Mammary epithelial cell (primary cell): ENCODE data around the gene GAS2L1.

Experiments used
- EZH2 ChIP-seq: IDR thresholded peaks from 2 replicates; pipeline ENCODE4 v1.6.1; 2012; ENCODE audit warnings: low read length, inconsistent platforms, borderline replicate concordance
- TF ChIP-seq, protein P1 (sequence below), 2 donors: IDR thresholded peaks in 1 of 2; conservative IDR thresholded peaks in 1 of 2; 2 replicates each; pipeline ENCODE4 v1.5.1; 2011 to 2012; ENCODE audit warnings: inconsistent platforms in 2 of 2, low read length in 2 of 2, mild to moderate bottlenecking in 2 of 2, control low read depth in 1 of 2, low read depth in 1 of 2; ENCODE audit not compliant: insufficient read depth in 1 of 2; ENCODE audit errors: extremely low read depth in 1 of 2

DNA sequence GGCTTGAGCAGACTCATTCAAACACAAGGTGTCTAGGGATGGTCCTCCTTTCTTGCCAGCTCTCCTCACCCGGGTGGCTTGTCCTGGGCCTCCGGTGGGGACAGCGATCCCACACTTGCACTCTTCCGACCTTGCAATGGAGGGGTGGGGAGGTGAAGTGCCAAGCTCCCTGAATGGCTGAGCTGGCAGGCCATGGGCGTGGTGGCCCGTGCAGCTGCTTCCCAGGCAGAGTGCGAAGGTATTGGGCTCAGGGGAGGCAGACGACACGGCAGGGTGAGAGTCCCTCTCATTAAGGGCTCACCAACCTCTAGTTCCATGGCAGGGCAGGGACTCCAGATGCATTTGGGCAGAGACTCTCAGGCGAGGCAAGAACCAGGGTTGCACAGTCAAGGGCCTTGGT is 20.0 kb downstream of the GAS2L1 start:
- TF ChIP-seq, protein P1, sequence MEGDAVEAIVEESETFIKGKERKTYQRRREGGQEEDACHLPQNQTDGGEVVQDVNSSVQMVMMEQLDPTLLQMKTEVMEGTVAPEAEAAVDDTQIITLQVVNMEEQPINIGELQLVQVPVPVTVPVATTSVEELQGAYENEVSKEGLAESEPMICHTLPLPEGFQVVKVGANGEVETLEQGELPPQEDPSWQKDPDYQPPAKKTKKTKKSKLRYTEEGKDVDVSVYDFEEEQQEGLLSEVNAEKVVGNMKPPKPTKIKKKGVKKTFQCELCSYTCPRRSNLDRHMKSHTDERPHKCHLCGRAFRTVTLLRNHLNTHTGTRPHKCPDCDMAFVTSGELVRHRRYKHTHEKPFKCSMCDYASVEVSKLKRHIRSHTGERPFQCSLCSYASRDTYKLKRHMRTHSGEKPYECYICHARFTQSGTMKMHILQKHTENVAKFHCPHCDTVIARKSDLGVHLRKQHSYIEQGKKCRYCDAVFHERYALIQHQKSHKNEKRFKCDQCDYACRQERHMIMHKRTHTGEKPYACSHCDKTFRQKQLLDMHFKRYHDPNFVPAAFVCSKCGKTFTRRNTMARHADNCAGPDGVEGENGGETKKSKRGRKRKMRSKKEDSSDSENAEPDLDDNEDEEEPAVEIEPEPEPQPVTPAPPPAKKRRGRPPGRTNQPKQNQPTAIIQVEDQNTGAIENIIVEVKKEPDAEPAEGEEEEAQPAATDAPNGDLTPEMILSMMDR (conservative IDR thresholded peaks at IDR 0.05 in 1 of 2, IDR thresholded peaks at IDR 0.05 in 1 of 2; ENCODE audit: extremely low read depth in 1 of 2, insufficient read depth in 1 of 2, low read depth in 1 of 2, low read length in 2 of 2) = no peak
- TF ChIP-seq EZH2 = no peak
